COLO668 (cell line): ENCODE measurements around the gene MTFR1L.
A peak's percentile ranks its signal among the peaks of the same experiment; 100 is the strongest.

Experiments used
- DNase-seq: peaks from one replicate; lab custom pipeline; 2025; ENCODE audit not compliant: unreplicated experiment; lab: John Stamatoyannopoulos, UW

Gene MTFR1L

DNA sequence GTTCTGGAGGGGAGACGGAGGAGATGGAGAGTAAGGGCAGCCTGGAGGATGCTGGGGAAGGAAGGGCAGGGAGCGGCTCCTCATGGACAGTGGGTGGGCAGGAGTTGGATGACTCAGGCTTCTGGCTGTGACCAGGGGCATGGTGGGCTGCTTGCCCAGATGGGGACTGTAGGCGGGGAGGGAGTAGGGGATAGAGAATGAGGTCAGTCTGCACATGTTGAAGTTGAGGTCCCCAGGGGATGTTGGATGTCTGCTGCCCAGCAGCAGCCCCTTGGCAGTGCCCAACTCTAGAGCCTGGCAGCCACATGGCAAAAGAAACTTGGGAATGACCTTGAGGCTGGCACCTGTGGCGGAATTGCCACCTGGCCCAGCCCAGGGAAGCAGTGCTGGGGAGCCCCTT, 13.3 kb upstream of the MTFR1L start:
- DNase-seq = no peak

DNA sequence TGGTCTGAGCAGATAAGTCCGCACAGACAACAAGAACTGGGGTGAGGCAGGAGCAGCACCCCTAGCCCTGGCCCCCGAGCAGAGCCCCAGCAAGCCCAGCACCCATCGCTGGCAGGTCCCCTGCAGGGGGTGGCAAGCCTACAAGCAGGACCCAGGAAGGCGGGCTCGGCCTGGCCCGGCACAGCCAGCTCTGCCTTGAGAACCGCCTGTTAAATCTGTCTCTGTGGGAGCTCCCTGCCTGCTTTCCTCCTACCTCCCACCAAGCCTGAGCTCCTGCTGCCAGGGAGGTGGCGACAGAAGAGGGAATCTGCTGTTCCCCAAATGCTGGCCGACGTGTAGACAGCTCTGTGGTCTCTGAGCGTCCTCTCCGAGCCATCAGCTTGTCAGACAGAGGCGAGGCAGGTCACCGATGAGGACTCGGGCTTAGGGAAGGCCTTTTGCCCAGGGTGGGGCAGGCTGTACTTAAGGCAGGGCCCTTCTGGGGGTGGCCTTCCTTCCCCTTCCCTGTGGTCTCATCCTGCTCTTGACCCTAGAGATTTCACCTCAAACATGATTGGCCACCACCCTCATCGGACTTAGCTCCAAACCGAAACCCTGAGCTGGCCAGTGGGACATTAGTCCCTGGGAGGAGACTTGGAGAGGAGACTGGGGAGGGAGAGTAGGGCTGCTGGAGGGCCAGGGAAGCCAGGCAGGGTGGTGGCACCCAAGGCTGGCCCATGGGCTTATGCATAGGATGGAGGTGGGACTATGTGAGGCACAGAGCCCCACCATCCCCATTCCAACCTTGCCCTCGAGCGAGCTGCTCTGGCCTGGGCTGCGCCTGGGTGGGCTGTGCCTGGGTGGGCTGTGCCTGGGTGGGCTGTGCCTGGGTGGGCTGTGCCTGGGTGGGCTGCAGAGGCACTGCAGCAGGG, 12.0 kb upstream of the MTFR1L start:
- DNase-seq = no peak

DNA sequence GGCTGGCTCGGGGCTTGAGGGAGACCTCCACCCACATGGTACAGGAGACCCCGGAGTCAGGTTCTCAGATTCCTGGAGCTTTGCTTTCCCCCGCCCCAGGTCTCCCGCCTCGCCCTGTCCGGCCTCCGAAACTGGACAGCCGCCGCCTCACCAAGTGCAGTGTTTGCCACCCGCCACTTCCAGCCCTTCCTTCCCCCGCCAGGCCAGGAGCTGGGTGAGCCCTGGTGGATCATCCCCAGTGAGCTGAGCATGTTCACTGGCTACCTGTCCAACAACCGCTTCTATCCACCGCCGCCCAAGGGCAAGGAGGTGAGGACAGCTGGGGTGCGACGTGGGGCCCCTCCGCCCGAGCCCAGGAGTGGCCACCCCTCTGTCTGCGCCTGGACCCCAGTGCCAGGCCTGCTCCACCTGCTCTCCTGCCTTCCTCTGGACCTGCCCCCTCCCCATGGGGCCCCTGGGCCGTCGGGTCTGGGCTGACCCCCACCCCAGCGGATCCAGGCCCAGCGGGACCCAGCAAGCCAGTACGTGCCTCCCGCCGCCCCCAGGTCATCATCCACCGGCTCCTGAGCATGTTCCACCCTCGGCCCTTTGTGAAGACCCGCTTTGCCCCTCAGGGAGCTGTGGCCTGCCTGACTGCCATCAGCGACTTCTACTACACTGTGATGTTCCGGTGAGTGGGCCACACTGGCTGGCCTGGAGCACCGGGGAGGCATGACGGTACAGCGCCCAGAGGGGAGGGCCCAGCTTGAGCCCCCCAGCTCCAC, 11.1 kb upstream of the MTFR1L start:
- no peak for DNase-seq

- DNase-seq = no peak
These were observed 10.3 kb upstream of the MTFR1L start for GRCh38 chr1:25809283-25809926.

DNA sequence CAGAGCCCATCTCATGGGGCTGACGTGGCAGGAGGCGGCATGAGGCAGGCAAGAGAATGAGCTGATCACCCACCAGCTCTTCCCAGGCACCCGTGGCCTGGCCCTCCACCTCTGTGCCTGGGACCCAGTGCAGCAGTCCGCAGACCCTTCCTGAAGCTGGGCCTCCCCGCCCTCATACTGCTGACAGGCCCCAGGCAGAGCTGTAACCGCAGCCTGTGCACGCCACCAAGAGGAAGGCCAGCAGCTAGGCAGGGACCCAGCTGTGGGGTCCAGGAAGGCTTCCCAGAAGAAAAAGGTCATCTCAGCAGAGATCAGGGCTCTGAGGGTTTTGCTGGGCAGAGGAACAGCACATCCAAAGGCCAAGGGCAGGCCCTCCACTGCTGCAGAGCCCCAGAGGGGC, 9.8 kb upstream of the MTFR1L start:
- no peak for DNase-seq

GRCh38 chr1:25810341-25811299, 9.1 kb upstream of the MTFR1L start:
- peak; percentile 81 for DNase-seq

GRCh38 chr1:25811384-25812082, 8.2 kb upstream of the MTFR1L start:
- no peak for DNase-seq

DNA sequence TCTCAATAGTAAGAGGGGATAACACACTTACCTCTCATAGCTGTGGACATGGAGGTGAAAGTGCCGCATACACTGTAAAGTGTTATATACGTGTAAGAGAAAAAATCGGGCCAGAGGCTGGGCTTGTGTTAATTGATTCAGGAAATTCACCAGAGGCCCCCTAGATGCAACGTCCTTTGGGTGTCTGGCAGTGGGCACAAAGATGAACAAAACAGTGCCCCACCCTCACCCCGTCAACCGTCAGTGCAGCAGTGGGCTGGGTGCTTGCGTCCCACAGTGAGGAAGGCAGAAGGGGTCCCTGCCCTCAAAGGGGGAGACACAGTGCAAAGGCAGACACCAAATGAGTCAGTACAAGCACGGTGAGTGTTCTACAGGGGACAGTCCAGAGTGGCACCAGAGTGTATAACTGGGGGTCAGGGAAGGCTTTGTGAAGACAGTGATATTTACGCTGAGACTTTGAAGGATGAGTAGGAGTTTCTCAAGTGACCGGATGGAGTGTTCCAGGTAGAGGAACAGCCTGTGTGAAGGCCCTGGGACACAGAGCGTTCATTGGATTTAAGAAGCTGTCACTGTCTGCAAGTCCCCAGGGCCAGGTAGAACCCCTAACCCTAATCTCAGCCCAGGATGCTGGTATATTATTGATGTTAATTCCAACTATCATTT, 6.6 kb upstream of the MTFR1L start:
- no peak for DNase-seq

DNA sequence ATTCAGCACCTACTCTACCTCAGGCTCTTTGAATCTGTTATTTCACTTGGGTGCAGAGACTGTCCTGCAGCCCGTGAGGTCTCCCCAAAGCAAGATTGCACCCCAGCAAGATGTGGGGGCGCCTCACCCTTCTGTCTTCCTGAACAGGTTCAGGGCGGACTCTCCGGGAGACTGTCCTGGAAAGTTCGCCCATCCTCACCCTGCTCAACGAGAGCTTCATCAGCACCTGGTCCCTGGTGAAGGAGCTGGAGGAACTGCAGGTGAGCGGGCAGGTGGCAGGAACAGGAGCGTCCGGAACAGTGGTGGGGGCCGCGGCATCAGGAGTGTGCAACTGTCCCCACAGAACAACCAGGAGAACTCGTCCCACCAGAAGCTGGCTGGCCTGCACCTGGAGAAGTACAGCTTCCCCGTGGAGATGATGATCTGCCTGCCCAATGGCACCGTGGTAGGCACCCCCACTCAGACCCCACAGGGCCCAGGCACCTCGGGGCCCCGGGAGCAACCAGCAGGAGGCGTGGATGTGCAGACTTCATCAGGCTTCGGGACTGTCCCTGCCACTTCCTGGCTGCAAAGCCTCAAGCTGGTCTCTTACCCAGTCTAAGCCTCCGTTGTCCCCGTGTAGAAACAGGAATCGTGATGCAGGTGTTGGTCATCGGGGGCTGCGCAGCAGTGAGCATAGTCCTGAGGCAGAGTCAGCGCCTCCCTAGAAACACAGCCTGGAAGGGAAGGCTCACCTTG, 5.9 kb upstream of the MTFR1L start:
- DNase-seq = peak; percentile 77

DNA sequence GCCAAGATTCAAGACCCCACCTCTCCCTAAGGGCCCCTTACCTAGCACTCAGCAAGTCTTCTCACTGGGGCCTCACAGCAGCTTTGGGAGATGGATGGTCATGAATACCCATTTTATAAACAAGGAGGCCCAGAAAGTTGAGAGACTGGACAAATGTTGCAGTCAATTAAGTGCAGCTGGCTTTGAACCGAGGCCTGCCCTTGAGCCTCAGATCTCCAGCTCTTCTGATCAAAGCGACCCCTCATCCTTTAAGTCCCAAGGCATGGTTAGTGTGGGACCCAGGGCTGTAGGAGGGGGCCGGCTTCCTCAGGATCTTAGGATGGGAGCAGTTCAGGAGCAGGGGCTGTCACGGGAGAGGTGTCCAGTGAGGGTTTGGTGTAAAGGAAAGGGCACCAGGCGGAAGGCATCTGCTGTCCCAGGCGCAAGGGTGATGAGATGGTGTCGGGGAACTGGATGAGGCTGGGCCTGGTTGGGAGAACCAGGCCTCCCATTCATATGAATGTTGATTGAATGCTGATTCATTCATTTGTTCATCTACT, 5.1 kb upstream of the MTFR1L start:
- no peak for DNase-seq

GRCh38 chr1:25815208-25816111, 4.3 kb upstream of the MTFR1L start:
- DNase-seq = no peak

DNA sequence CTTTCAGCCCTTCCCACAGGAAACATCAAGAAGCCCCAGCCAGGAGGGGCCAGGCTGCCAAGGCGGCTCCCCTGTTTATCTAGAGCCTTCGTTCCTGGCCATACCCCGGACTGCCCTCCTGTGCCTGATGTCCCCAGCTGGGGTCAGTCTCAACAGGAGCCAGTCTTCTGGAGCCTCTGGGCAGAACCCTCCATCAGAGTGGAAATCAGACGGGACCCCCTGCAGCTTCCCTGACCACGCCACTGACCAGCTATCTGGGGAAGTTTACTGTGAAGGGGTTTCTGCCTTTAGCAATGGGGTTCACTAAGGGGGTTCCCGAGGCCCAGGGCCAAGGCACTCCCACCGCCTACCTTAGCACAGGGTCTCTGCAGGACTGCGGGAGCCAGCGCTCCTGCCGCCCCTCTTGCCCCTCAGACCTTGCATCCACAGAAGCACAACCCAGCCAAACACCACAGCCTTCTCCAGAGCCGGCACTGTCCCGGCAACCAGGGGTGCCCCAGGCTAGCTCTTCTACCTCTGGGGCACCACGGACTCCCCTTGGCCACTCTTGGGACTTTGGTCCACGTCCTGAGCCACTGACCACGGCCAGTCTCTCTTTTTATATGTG, 3.5 kb upstream of the MTFR1L start:
- DNase-seq = no peak

GRCh38 chr1:25817840-25818501, 1.8 kb upstream of the MTFR1L start:
- no peak for DNase-seq

GRCh38 chr1:25818569-25818968, 1.2 kb upstream of the MTFR1L start:
- no peak for DNase-seq

GRCh38 chr1:25820247-25821111, 725 bp downstream of the MTFR1L start:
- peak; percentile 90 for DNase-seq

DNA sequence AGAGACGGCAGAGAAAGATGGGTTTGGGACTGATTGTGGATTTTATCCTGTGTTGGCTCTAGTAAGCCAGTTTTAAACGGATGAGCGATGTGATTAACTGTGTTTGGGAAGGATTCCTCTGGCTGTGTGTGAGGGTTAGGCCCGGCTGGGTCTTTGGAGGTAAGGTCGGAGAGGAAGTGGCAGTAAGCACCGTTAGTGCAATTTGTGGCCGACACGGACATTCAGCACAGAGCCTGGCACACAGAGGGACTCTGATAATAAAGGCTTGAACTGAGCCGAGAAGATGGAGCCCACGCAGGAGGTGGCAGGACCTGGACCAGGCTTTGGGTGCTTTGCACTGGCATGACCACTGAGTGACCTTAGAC, 1.3 kb downstream of the MTFR1L start:
- no peak for DNase-seq
